GM19193 (cell line): ENCODE data around the gene TMPRSS6.

Source experiments
- POLR2A ChIP-seq: IDR thresholded peaks from 4 replicates; pipeline ENCODE4 v1.6.1; 2011; ENCODE audit not compliant: insufficient read depth, insufficient read length; ENCODE audit errors: extremely low read depth

Gene TMPRSS6

GRCh38 chr22:37111156-37111717, 1.7 kb upstream of the TMPRSS6 start:
- no peak for TF ChIP-seq POLR2A

- TF ChIP-seq POLR2A = no peak
Measured at GRCh38 chr22:37107816-37108621, 1.5 kb downstream of the TMPRSS6 start.

GRCh38 chr22:37105990-37106389, 3.5 kb downstream of the TMPRSS6 start:
- TF ChIP-seq POLR2A = no peak

GRCh38 chr22:37105154-37105553, 4.4 kb downstream of the TMPRSS6 start:
- no peak for TF ChIP-seq POLR2A

GRCh38 chr22:37103656-37104452, 5.7 kb downstream of the TMPRSS6 start:
- TF ChIP-seq POLR2A = no peak

- TF ChIP-seq POLR2A = no peak
Measured at GRCh38 chr22:37103151-37103550, 6.4 kb downstream of the TMPRSS6 start.

GRCh38 chr22:37101311-37102066, 8.0 kb downstream of the TMPRSS6 start:
- no peak for TF ChIP-seq POLR2A

- TF ChIP-seq POLR2A = no peak
Measured at GRCh38 chr22:37100589-37101127, 8.9 kb downstream of the TMPRSS6 start.

GRCh38 chr22:37098976-37099591, 10.4 kb downstream of the TMPRSS6 start:
- TF ChIP-seq POLR2A = no peak

GRCh38 chr22:37097346-37097745, 12.2 kb downstream of the TMPRSS6 start:
- no peak for TF ChIP-seq POLR2A

- TF ChIP-seq POLR2A = no peak
Measured at GRCh38 chr22:37095113-37095512, 14.4 kb downstream of the TMPRSS6 start.

GRCh38 chr22:37094239-37094638, 15.3 kb downstream of the TMPRSS6 start:
- TF ChIP-seq POLR2A = no peak

- TF ChIP-seq POLR2A = no peak
Measured at GRCh38 chr22:37092997-37093396, 16.5 kb downstream of the TMPRSS6 start.

- no peak for TF ChIP-seq POLR2A
Measured at GRCh38 chr22:37091994-37092393, 17.5 kb downstream of the TMPRSS6 start.

- TF ChIP-seq POLR2A = no peak
Measured at GRCh38 chr22:37090920-37091695, 18.4 kb downstream of the TMPRSS6 start.
